ENCODE measurements around the gene CDH13.

The CDH13 gene

GRCh38 chr16:83705856-83706255, 1079.1 kb downstream of the CDH13 start:
- no peak for TF ChIP-seq CTCF (IDR thresholded peaks at IDR 0.05; ENCODE audit: low read depth, low read length)
- no peak overlapping the region for H3K4me3 ChIP-seq (ENCODE audit: low read depth, low read length)
- no peaks in the 10 kb centered on the region for H3K9me3 ChIP-seq (ENCODE audit: severe bottlenecking)
- no peak overlapping the region for H3K27ac ChIP-seq
- no peak for DNase-seq
- no peaks in the 10 kb centered on the region for H3K27me3 ChIP-seq (ENCODE audit: insufficient read depth, low read depth, severe bottlenecking)
- no peaks in the 10 kb centered on the region for H3K36me3 ChIP-seq

DNA sequence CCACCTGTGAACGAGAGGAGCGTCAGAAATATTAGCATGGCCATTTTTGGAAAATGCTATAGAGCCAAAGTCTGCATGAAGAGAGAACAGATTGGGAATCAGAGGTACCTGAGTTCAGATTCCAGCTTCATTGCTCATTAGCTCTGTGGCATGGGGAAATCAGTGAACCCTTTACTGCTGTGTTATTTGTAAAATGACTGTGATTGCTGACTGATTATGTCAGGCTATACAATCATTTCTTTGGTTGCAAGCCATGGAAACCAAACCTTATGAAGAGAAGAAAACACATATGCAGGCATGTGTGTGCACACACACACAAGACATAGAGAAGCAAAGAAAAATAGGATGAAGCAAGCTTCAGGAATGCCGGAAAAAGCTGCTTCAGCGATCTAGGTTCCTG, 1079.6 kb downstream of the CDH13 start:
- Histone ChIP-seq H3K9me3 (ENCODE audit: severe bottlenecking) (no peaks in the 10 kb centered on the region), H3K36me3 (no peaks in the 10 kb centered on the region), H3K27ac (no peak overlapping the region), H3K27me3 (ENCODE audit: insufficient read depth, low read depth, severe bottlenecking) (no peaks in the 10 kb centered on the region), H3K4me3 (ENCODE audit: low read depth, low read length) (no peak overlapping the region)
- no peak for DNase-seq
- no peak for TF ChIP-seq CTCF (IDR thresholded peaks at IDR 0.05; ENCODE audit: low read depth, low read length)

DNA sequence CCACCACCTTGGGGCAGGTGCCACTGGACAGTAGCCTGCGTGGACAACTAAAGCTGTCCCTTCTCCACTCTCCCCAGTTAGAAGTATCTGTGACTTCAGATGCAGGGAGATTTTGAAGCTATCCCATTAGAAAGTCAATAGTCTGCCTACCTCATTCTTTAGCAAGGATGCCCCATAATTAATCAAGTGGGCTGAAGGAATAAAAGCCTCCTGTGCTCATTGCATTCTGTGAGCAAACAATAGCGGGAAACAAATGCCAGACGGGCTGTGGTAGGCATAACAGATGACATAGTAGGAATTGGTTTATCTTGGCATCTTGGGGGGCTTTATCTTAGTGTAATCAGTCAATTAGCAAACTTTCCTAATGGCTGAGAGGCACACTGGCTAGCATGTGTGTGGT, 1084.3 kb downstream of the CDH13 start:
- H3K36me3 ChIP-seq = no peaks in the 10 kb centered on the region
- no peaks in the 10 kb centered on the region for H3K9me3 ChIP-seq (ENCODE audit: severe bottlenecking)
- no peak for TF ChIP-seq CTCF (IDR thresholded peaks at IDR 0.05; ENCODE audit: low read depth, low read length)
- no peak overlapping the region for H3K27ac ChIP-seq
- H3K27me3 ChIP-seq (ENCODE audit: insufficient read depth, low read depth, severe bottlenecking) = no peaks in the 10 kb centered on the region
- no peak for DNase-seq
- no peak overlapping the region for H3K4me3 ChIP-seq (ENCODE audit: low read depth, low read length)

- H3K27ac ChIP-seq = no peak overlapping the region
- no peaks in the 10 kb centered on the region for H3K9me3 ChIP-seq (ENCODE audit: severe bottlenecking)
- no peaks in the 10 kb centered on the region for H3K36me3 ChIP-seq
- no peak for DNase-seq
- no peak overlapping the region for H3K4me3 ChIP-seq (ENCODE audit: low read depth, low read length)
- TF ChIP-seq CTCF (IDR thresholded peaks at IDR 0.05; ENCODE audit: low read depth, low read length) = no peak
- no peaks in the 10 kb centered on the region for H3K27me3 ChIP-seq (ENCODE audit: insufficient read depth, low read depth, severe bottlenecking)
Measured at GRCh38 chr16:83713597-83713996, 1086.8 kb downstream of the CDH13 start.

DNA sequence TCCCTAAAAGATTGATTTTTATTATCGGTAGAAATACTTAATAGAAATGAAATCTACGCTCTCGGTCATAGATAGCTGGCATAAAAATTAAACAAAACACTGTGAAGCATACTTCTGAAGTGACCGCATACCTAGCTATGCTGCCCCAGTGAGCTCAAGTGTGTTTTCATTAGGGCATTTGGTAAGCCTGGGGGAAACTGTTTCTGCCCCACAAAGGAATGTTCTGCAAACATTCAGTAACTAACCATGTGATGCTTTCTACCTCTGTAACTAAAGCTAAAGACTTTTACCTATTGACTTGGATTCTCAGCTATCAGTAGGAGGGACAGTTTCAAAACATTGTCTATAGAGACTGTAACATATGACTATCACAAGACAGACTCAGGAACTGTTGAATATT, 1087.5 kb downstream of the CDH13 start:
- no peaks in the 10 kb centered on the region for H3K36me3 ChIP-seq
- H3K4me3 ChIP-seq (ENCODE audit: low read depth, low read length) = no peak overlapping the region
- no peaks in the 10 kb centered on the region for H3K9me3 ChIP-seq (ENCODE audit: severe bottlenecking)
- no peaks in the 10 kb centered on the region for H3K27me3 ChIP-seq (ENCODE audit: insufficient read depth, low read depth, severe bottlenecking)
- no peak for DNase-seq
- no peak overlapping the region for H3K27ac ChIP-seq
- no peak for TF ChIP-seq CTCF (IDR thresholded peaks at IDR 0.05; ENCODE audit: low read depth, low read length)

- Histone ChIP-seq H3K27ac (no peak overlapping the region; the same call in 1 of the 2 replicates), H3K36me3 (no peaks in the 10 kb centered on the region), H3K4me3 (ENCODE audit: low read depth, low read length) (no peak overlapping the region), H3K9me3 (ENCODE audit: severe bottlenecking) (no peaks in the 10 kb centered on the region), H3K27me3 (ENCODE audit: insufficient read depth, low read depth, severe bottlenecking) (no peaks in the 10 kb centered on the region)
- peak; percentile 25 for DNase-seq
- TF ChIP-seq CTCF (IDR thresholded peaks at IDR 0.05; ENCODE audit: low read depth, low read length) = no peak
Measured at GRCh38 chr16:83715217-83715920, 1088.6 kb downstream of the CDH13 start.
